HG02943 (cell line): Measurements from ENCODE around the gene NF2.

ENCODE experiments used
- ATAC-seq: cut with Tn5 transposase; IDR thresholded peaks from one replicate; pipeline ENCODE4 v1.9.1; 2021; ENCODE audit warnings: mild to moderate bottlenecking, low read depth, moderate library complexity; ENCODE audit not compliant: unreplicated experiment

Gene NF2

GRCh38 chr22:29717789-29718188 lies 114.4 kb downstream of the NF2 start:
- no peak for ATAC-seq

DNA sequence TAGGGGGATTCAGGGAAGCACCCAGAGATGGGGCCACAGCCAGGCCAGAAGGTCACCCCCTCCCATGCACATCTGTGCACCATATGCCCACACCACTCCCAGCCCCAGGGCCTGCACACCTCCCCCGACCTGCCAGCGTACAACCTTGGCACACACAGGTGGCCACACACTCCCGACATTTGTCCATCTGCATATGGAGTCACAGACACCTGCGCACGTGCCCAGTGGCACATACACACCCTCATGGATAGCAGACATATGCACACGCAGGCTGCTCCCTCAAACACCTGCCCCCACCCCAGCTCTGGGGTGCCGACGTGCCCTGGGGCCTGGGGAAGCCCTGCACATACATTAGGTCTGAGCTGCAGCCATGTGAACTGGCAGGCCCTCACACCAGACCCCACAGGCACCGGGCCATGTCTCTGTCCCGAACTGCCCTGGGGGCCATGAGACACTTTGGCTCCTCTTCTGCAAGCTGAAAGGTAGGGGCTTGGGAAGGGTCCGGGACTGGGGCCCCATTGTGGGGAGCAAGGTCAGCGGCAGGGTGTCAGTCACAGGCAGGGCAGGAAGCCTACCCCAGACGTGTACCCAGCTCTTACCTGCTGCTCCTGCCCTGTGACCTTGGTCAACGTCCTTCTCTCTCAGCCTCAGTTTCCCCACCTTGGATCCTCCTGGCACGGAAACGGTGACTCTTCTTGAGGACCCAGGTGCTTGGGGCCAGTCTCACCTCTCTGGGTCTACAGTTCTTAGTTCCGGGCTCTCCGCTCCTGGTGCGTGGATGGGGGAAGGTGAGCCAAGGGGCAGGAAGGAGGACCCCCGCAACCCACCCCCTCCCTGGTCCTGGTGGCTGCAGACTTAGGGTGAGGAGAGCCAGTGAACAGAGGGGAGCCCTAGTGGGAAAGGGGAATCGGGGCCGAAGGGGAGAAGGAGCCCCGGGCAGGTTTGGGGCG lies 115.8 kb downstream of the NF2 start:
- ATAC-seq: no peak

GRCh38 chr22:29719899-29720645 lies 116.6 kb downstream of the NF2 start, which contains the start of gene CABP7:
Gene CABP7, plus strand, starts transcription at chr22:29720003. Its CDS starts 422 bp downstream, at chr22:29720425.
- ATAC-seq: no peak

GRCh38 chr22:29720811-29721323 lies 117.4 kb downstream of the NF2 start:
- no peak for ATAC-seq

DNA sequence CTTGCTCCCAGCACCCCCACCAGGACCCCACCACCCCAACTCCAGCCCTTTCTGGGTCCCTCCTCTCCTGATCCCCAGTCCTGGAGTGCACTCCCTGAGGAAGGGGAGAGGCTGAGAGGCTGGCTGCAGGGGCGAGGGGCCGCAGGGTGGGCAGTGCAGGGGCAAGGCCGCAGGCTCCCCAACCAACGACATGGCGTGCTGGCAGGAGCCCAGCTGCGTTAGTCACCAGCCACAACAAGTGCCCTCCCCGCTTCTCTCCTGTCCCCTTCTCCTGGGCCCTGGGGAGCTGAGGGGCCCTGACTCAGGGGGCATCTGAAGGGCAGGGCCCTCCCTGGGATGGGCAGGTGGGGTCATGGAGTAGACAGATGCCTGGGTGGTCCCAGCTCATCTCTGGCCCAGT lies 118.7 kb downstream of the NF2 start:
- ATAC-seq: no peak

- ATAC-seq: no peak
These were observed 119.2 kb downstream of the NF2 start for GRCh38 chr22:29722587-29722986.

DNA sequence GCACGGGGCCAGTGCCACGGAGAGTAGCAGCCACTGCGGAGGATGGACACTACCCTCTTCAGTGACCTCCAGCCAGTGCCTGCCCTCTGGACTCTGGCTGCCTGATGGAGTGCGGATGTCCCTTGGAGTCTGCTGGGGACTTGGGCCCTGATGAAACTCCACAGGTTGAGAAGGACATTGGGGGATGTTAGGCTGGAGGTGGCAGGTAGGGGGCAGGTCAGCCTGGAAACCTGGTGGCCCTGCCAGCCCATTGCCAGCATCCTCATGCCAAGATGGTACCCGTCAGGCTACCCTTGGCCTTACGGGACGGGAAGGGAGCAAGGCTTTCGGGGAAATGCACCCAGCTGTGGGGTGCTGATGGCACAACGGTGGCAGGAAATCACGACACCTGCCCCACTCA lies 120.3 kb downstream of the NF2 start:
- ATAC-seq: no peak

GRCh38 chr22:29724843-29725242 lies 121.4 kb downstream of the NF2 start:
- ATAC-seq: no peak

DNA sequence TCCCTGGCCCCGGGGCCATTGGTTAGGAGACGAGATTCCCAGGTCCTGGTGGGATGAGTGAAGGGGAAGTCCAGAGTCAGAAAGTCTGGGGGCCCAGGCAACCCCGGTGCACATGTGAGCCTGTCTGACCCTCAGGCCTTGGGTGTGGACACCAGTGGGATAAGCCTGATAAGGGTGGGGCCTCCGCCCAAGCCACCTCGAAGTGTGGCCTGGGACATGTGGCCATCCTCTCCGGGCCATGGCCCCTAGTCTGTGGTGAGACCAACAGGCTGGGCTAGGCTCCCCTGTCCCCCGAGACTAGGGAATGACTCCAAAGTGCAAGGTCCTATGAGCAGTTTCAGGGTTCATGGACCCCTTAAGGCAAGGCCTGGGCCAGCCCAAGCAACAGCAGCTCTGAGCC lies 122.7 kb downstream of the NF2 start:
- ATAC-seq: no peak

DNA sequence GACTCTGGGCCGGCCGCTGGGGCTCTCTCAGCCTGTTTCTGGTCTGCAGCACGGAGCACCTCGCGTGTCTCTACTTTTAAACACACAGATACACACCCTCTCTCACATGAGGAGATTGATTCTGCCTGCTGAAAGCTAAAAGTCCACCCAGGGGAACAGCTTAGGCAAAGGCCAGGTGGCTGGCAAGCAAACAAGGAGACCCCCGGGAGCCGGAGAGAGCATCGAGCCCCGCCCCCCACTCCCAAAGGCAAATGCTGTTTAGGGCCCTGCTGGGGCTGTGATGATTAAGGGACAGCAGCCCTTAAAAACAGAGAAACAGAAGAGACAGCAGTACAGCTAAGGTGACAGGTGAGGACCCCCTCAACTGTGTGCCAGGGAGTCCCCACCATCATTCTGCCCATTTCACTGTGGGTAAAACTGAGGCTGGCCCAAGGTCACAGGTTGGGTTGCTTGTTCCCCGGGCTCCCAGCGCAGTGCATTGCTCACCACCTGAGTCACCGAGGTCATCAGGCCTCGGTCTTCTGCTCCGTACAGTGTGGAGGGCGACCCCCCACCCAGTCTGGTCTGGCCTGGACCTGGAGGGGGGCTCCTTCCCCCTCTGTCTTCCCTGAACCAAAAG lies 123.2 kb downstream of the NF2 start:
- no peak for ATAC-seq

GRCh38 chr22:29727131-29727523 lies 123.7 kb downstream of the NF2 start:
- ATAC-seq: no peak

DNA sequence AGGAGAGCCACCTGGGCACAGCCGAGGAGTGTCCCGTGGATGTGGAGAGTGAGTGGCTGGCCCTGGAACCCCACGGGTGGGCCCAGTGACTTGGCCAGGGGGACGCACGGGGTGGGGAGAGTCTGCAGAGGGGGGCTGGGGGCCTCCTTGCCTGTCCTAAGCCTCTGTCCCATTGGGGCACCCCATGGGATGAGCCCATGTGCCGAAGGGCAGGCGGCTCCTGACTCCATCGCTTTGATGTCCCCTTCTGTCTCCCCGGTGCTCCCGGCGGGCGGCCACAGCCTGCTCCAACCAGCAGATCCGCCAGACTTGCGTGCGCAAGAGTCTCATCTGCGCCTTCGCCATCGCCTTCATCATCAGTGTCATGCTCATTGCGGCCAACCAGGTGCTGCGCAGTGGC lies 125.7 kb downstream of the NF2 start:
- no peak for ATAC-seq

GRCh38 chr22:29731058-29731850 lies 127.8 kb downstream of the NF2 start:
- ATAC-seq: no peak

GRCh38 chr22:29732883-29733282 lies 129.4 kb downstream of the NF2 start:
- no peak for ATAC-seq

- ATAC-seq: no peak
These were observed 130.1 kb downstream of the NF2 start for GRCh38 chr22:29733362-29734201.

DNA sequence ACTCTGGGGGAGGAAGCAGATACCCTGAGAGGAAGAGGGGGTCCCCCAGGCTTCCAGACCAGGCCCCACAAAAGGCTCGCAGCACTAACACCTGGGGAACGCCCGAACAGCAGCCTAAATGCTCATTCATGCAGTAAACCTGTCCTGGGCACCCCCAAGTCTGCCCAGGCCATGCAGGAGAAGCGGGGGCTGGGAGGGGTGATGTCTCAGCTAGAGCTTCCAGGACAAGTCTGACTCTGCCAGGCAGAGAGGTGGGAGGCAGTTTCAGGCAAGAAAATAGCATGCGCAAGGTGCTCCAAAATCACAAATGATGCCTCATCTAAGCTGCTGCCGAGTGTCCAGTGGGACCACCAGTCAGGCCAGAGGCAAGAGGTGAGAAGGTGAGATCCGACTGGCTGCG lies 131.0 kb downstream of the NF2 start:
- ATAC-seq: no peak

GRCh38 chr22:29734838-29735237 lies 131.4 kb downstream of the NF2 start:
- no peak for ATAC-seq

DNA sequence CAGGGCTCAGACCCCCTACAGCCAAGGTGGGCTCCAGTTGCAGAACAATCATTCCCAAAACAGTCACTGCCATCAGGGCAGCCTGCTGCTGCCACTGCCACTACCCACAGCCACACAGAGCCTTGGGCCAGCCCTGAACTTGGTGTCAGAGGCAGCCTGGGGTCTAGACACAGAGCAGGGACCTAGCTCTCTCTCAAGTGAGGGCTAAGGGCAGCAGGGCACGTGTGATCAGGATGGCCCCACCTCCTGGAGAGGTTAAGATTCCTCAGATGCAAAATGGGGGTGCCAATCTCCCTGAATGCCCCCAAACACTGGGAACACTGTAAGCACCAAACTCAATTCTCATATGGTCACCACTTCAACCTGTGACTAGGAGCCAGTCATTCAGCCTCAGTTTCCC lies 132.0 kb downstream of the NF2 start:
- ATAC-seq: no peak
